ENCODE data around the gene PLEKHN1.
A peak's percentile ranks its signal among the peaks of the same experiment; 100 is the strongest.

Gene PLEKHN1

GRCh38 chr1:923991-924655 lies 42.2 kb upstream of the PLEKHN1 start:
- Histone ChIP-seq H3K36me3 (ENCODE audit: control insufficient read depth, insufficient read depth, low read length) (no peaks in the 10 kb centered on the region), H3K9ac (ENCODE audit: low read depth, low read length) (no peak overlapping the region), H3K4me3 (ENCODE audit: low read depth, low read length) (no peak overlapping the region), H3K27me3 (ENCODE audit: control insufficient read depth, insufficient read depth, low read length) (peaks cover 83% of the 10 kb centered on the region), H3K4me1 (ENCODE audit: control insufficient read depth, insufficient read depth, low read length) (peaks cover 4% of the 10 kb centered on the region), H3K9me3 (ENCODE audit: control insufficient read depth, insufficient read depth, low read length) (no peaks in the 10 kb centered on the region)

- peaks cover 82% of the 10 kb centered on the region for H3K27me3 ChIP-seq (ENCODE audit: control insufficient read depth, insufficient read depth, low read length)
- no peak overlapping the region for H3K9ac ChIP-seq (ENCODE audit: low read depth, low read length)
These were observed 41.4 kb upstream of the PLEKHN1 start for GRCh38 chr1:924656-925560.

GRCh38 chr1:925561-926421 lies 40.5 kb upstream of the PLEKHN1 start:
- Histone ChIP-seq H3K27me3 (ENCODE audit: control insufficient read depth, insufficient read depth, low read length) (peaks cover 81% of the 10 kb centered on the region), H3K4me3 (ENCODE audit: low read depth, low read length) (peak overlapping the region; percentile 45), H3K9me3 (ENCODE audit: control insufficient read depth, insufficient read depth, low read length) (no peaks in the 10 kb centered on the region), H3K4me1 (ENCODE audit: control insufficient read depth, insufficient read depth, low read length) (peaks cover 4% of the 10 kb centered on the region), H3K9ac (ENCODE audit: low read depth, low read length) (peak overlapping the region; percentile 5), H3K36me3 (ENCODE audit: control insufficient read depth, insufficient read depth, low read length) (peaks cover 3% of the 10 kb centered on the region)

More at GRCh38 chr1:924656-925560, 41.4 kb upstream of the PLEKHN1 start:
- Histone ChIP-seq H3K9me3 (ENCODE audit: control insufficient read depth, insufficient read depth, low read length) (no peaks in the 10 kb centered on the region), H3K36me3 (ENCODE audit: control insufficient read depth, insufficient read depth, low read length) (no peaks in the 10 kb centered on the region), H3K4me1 (ENCODE audit: control insufficient read depth, insufficient read depth, low read length) (peaks cover 4% of the 10 kb centered on the region), H3K4me3 (ENCODE audit: low read depth, low read length) (peak overlapping the region; percentile 32)

- Histone ChIP-seq H3K4me3 (ENCODE audit: low read depth, low read length) (no peak overlapping the region), H3K36me3 (ENCODE audit: control insufficient read depth, insufficient read depth, low read length) (peaks cover 3% of the 10 kb centered on the region), H3K4me1 (ENCODE audit: control insufficient read depth, insufficient read depth, low read length) (no peaks in the 10 kb centered on the region), H3K9me3 (ENCODE audit: control insufficient read depth, insufficient read depth, low read length) (no peaks in the 10 kb centered on the region), H3K9ac (ENCODE audit: low read depth, low read length) (no peak overlapping the region), H3K27me3 (ENCODE audit: control insufficient read depth, insufficient read depth, low read length) (peaks cover 82% of the 10 kb centered on the region)
These were observed 39.0 kb upstream of the PLEKHN1 start for GRCh38 chr1:927234-927633.

GRCh38 chr1:927748-928147 lies 38.5 kb upstream of the PLEKHN1 start:
- H3K4me3 ChIP-seq (ENCODE audit: low read depth, low read length) = no peak overlapping the region
- H3K9me3 ChIP-seq (ENCODE audit: control insufficient read depth, insufficient read depth, low read length) = no peaks in the 10 kb centered on the region
- no peak overlapping the region for H3K9ac ChIP-seq (ENCODE audit: low read depth, low read length)
- H3K27me3 ChIP-seq (ENCODE audit: control insufficient read depth, insufficient read depth, low read length) = peaks cover 82% of the 10 kb centered on the region
- no peaks in the 10 kb centered on the region for H3K4me1 ChIP-seq (ENCODE audit: control insufficient read depth, insufficient read depth, low read length)
- peaks cover 3% of the 10 kb centered on the region for H3K36me3 ChIP-seq (ENCODE audit: control insufficient read depth, insufficient read depth, low read length)

- H3K4me1 ChIP-seq (ENCODE audit: control insufficient read depth, insufficient read depth, low read length) = no peaks in the 10 kb centered on the region
- no peak overlapping the region for H3K9ac ChIP-seq (ENCODE audit: low read depth, low read length)
- peaks cover 85% of the 10 kb centered on the region for H3K27me3 ChIP-seq (ENCODE audit: control insufficient read depth, insufficient read depth, low read length)
- peaks cover 3% of the 10 kb centered on the region for H3K36me3 ChIP-seq (ENCODE audit: control insufficient read depth, insufficient read depth, low read length)
- no peak overlapping the region for H3K4me3 ChIP-seq (ENCODE audit: low read depth, low read length)
- no peaks in the 10 kb centered on the region for H3K9me3 ChIP-seq (ENCODE audit: control insufficient read depth, insufficient read depth, low read length)
These were observed 37.2 kb upstream of the PLEKHN1 start for GRCh38 chr1:928825-929661.

- H3K9ac ChIP-seq (ENCODE audit: low read depth, low read length) = no peak overlapping the region
- peaks cover 81% of the 10 kb centered on the region for H3K27me3 ChIP-seq (ENCODE audit: control insufficient read depth, insufficient read depth, low read length)
- H3K4me1 ChIP-seq (ENCODE audit: control insufficient read depth, insufficient read depth, low read length) = no peaks in the 10 kb centered on the region
- peaks cover 3% of the 10 kb centered on the region for H3K36me3 ChIP-seq (ENCODE audit: control insufficient read depth, insufficient read depth, low read length)
- no peak overlapping the region for H3K4me3 ChIP-seq (ENCODE audit: low read depth, low read length)
- H3K9me3 ChIP-seq (ENCODE audit: control insufficient read depth, insufficient read depth, low read length) = no peaks in the 10 kb centered on the region
These were observed 36.3 kb upstream of the PLEKHN1 start for GRCh38 chr1:929712-930632.

GRCh38 chr1:930633-931138 lies 35.6 kb upstream of the PLEKHN1 start:
- peaks cover 85% of the 10 kb centered on the region for H3K27me3 ChIP-seq (ENCODE audit: control insufficient read depth, insufficient read depth, low read length)

GRCh38 chr1:931380-932172 lies 34.7 kb upstream of the PLEKHN1 start:
- H3K4me3 ChIP-seq (ENCODE audit: low read depth, low read length) = no peak overlapping the region
- H3K9me3 ChIP-seq (ENCODE audit: control insufficient read depth, insufficient read depth, low read length) = no peaks in the 10 kb centered on the region
- H3K4me1 ChIP-seq (ENCODE audit: control insufficient read depth, insufficient read depth, low read length) = no peaks in the 10 kb centered on the region
- peaks cover 83% of the 10 kb centered on the region for H3K27me3 ChIP-seq (ENCODE audit: control insufficient read depth, insufficient read depth, low read length)
- H3K36me3 ChIP-seq (ENCODE audit: control insufficient read depth, insufficient read depth, low read length) = peaks cover 3% of the 10 kb centered on the region
- H3K9ac ChIP-seq (ENCODE audit: low read depth, low read length) = no peak overlapping the region

More at GRCh38 chr1:930633-931138, 35.6 kb upstream of the PLEKHN1 start:
- H3K9me3 ChIP-seq (ENCODE audit: control insufficient read depth, insufficient read depth, low read length) = no peaks in the 10 kb centered on the region
- H3K4me3 ChIP-seq (ENCODE audit: low read depth, low read length) = no peak overlapping the region
- H3K36me3 ChIP-seq (ENCODE audit: control insufficient read depth, insufficient read depth, low read length) = peaks cover 3% of the 10 kb centered on the region
- no peak overlapping the region for H3K9ac ChIP-seq (ENCODE audit: low read depth, low read length)
- no peaks in the 10 kb centered on the region for H3K4me1 ChIP-seq (ENCODE audit: control insufficient read depth, insufficient read depth, low read length)
